AG09319 (cell line): ENCODE results near the gene PPP2R5C.
"Not testable (repeated sequence)": the region's sequence is repeated elsewhere in the genome, so short reads cannot be mapped to it uniquely, and the experiment has no call there.

ENCODE experiments used
- DNase-seq: peaks from one replicate; pipeline ENCODE4 v3.0.0-alpha.2; 2010; ENCODE audit warnings: low read depth; ENCODE audit errors: extremely low read depth
- TF ChIP-seq, protein P1 (sequence below): IDR thresholded peaks from 2 replicates; pipeline ENCODE4 v1.5.1; 2011; ENCODE audit warnings: low read depth, mild to moderate bottlenecking, inconsistent platforms, low read length, moderate library complexity

PPP2R5C gene

GRCh38 chr14:101736585-101736984 is 24.9 kb upstream of the PPP2R5C start:
- no peak for DNase-seq
- TF ChIP-seq, protein P1, sequence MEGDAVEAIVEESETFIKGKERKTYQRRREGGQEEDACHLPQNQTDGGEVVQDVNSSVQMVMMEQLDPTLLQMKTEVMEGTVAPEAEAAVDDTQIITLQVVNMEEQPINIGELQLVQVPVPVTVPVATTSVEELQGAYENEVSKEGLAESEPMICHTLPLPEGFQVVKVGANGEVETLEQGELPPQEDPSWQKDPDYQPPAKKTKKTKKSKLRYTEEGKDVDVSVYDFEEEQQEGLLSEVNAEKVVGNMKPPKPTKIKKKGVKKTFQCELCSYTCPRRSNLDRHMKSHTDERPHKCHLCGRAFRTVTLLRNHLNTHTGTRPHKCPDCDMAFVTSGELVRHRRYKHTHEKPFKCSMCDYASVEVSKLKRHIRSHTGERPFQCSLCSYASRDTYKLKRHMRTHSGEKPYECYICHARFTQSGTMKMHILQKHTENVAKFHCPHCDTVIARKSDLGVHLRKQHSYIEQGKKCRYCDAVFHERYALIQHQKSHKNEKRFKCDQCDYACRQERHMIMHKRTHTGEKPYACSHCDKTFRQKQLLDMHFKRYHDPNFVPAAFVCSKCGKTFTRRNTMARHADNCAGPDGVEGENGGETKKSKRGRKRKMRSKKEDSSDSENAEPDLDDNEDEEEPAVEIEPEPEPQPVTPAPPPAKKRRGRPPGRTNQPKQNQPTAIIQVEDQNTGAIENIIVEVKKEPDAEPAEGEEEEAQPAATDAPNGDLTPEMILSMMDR = no peak

- DNase-seq = no peak
- TF ChIP-seq, protein P1 = no peak
Measured at GRCh38 chr14:101737414-101738339, 23.8 kb upstream of the PPP2R5C start.

DNA sequence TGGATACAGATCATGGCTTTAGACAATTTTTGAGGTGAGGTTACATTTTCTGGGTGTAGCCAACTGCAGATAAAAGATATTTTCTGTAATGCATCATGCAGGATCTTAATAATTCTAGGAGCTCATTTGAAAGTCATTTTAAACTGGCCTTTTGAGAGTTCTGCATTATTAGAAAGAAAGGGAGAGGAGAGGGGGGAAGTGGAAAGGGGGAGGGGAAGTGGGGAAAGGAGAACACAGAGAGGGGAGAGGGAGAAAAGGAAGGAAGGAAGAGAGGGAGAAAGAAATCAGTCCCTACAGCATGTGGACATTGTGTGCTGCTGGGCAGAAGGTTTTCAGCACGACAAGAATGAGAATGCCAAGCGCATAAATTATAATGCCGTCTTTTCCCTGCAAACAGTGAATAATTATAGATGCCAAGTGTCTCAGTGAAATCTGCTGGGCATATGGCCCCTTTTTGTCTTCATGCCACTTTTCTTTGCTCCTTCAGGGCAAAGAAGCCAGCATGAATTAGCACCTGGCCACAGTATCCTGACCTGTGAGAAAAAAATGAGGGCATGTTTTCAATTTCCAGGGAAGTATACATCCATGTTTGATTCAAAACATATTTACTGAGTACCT is 22.7 kb upstream of the PPP2R5C start:
- TF ChIP-seq, protein P1 = no peak

DNA sequence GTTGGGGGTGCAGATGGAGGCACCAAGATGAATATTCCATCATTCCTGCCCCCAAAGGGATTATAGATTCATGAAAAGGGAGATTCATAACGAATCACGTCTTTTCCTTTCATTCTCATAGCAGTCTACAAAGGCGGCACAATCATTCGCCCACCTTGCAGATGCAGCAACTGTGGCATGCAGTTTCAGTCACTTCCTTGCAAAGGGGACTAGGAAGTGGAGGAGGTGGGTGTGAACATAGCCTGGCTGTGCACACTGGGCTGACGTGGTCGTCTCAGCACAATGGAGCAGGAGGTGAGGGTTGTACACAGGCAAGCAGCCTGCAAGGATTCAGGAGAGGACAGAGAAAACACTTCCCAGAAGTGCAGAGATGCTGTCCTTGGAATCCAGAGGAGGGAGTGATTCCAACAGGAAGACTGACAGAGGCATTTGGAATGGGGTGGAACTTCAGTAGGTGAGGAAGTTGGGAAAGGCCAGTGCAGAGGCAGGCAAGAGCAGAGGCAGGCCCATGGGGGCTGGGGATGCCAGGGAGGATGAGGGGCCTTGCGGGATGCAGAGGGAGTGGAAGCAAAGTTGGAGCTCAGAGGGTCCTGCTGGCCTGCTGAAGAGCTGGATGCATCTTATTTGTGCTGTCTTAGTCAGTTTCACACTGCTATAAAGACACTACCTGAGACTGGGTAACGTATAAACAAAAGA is 21.9 kb upstream of the PPP2R5C start:
- DNase-seq = no peak
- TF ChIP-seq, protein P1 = no peak

More for the DNA sequence above, 22.7 kb upstream of the PPP2R5C start:
- DNase-seq = no peak

DNA sequence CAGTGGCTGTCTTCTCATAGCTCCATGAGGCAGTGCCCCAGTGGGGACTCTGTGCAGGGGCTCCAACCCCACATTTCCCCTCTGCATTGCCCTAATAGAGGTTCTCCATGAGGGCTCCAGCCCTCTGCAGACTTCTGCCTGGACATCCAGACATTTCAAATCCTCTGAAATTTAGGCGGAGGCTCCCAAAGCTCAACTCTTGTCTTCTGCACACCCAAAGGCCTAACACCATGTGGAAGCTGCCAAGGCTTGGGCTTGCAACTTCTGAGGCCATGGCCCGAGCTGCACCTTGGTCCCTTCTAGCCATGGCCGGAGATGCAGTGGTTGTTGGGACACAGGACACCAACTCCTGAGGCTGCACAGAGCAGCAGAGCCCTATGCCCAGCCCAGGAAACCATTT is 20.5 kb upstream of the PPP2R5C start:
- TF ChIP-seq, protein P1 = no peak
- no peak for DNase-seq

DNA sequence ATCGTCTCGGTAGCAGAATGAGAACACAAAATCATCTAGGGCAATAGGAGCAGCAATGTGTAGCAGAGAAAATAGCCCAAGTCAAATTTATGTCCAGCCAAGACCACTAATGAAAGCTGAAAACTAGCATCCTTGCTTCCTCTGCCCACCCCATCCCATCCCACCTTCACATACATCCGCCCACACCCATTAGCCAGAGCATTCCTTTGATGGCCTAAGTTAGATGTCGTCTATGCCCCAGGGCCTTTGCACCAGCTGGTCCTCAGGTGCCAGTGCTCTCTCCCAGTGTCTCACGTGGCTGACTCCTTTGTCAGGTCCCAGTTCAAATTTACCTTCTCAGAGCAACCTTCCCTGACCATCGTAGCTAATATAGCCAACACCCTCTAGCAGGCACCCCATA is 17.8 kb upstream of the PPP2R5C start:
- DNase-seq = no peak
- TF ChIP-seq, protein P1 = no peak

GRCh38 chr14:101744382-101744781 is 17.1 kb upstream of the PPP2R5C start:
- DNase-seq = not testable (repeated sequence)

- not testable (repeated sequence) for DNase-seq
Measured at GRCh38 chr14:101749756-101750155, 11.8 kb upstream of the PPP2R5C start.
